CD4-positive, alpha-beta T cell treated with Interferon alpha-2 for 1 hour (primary cell): ENCODE results near the gene WNT6.
"Not testable (repeated sequence)": the region's sequence is repeated elsewhere in the genome, so short reads cannot be mapped to it uniquely, and the experiment has no call there.

Experiments
- DNase-seq, 2 donors: peaks; one replicate each; pipeline ENCODE4 v3.0.0-alpha.2; 2020 to 2022

WNT6 gene

GRCh38 chr2:218831378-218831990 is 28.1 kb upstream of the WNT6 start, which contains the start of gene PRKAG3:
Gene PRKAG3, minus strand, starts transcription at chr2:218831803.
- no peak for DNase-seq

GRCh38 chr2:218832081-218832480 is 27.5 kb upstream of the WNT6 start:
- no peak for DNase-seq

GRCh38 chr2:218832520-218832919 is 27.1 kb upstream of the WNT6 start:
- no peak for DNase-seq

GRCh38 chr2:218833023-218833609 is 26.5 kb upstream of the WNT6 start:
- no peak for DNase-seq

GRCh38 chr2:218834685-218835084 is 24.9 kb upstream of the WNT6 start:
- no peak for DNase-seq

GRCh38 chr2:218837495-218837894 is 22.1 kb upstream of the WNT6 start:
- no peak for DNase-seq

- DNase-seq = peak in 1 of 2 donors; percentile 16
Observed at GRCh38 chr2:218839430-218839829, 20.2 kb upstream of the WNT6 start.

- no peak for DNase-seq
Observed at GRCh38 chr2:218839888-218840287, 19.7 kb upstream of the WNT6 start.

- DNase-seq = not testable (repeated sequence)
Observed at GRCh38 chr2:218844334-218844733, 15.3 kb upstream of the WNT6 start.

- not testable (repeated sequence) for DNase-seq
Observed at GRCh38 chr2:218846963-218847362, 12.6 kb upstream of the WNT6 start.

- DNase-seq = no peak
Observed at GRCh38 chr2:218849721-218850120, 9.9 kb upstream of the WNT6 start.

- no peak for DNase-seq
Observed at GRCh38 chr2:218850796-218851195, 8.8 kb upstream of the WNT6 start.

GRCh38 chr2:218851286-218851685 is 8.3 kb upstream of the WNT6 start:
- no peak for DNase-seq

- DNase-seq = peak; percentile 54 to 70
Observed at GRCh38 chr2:218852911-218853667, 6.5 kb upstream of the WNT6 start.

GRCh38 chr2:218853766-218854165 is 5.8 kb upstream of the WNT6 start:
- DNase-seq = no peak

GRCh38 chr2:218854860-218855259 is 4.7 kb upstream of the WNT6 start:
- no peak for DNase-seq

- DNase-seq = no peak
Observed at GRCh38 chr2:218855305-218856166, 4.1 kb upstream of the WNT6 start.

GRCh38 chr2:218856167-218856895 is 3.3 kb upstream of the WNT6 start:
- no peak for DNase-seq

- no peak for DNase-seq
Observed at GRCh38 chr2:218856896-218857243, 2.7 kb upstream of the WNT6 start.

GRCh38 chr2:218857371-218858137 is 2.1 kb upstream of the WNT6 start:
- DNase-seq = no peak

GRCh38 chr2:218858138-218858445 is 1.5 kb upstream of the WNT6 start:
- no peak for DNase-seq
